PC-9 (cell line): ENCODE data around the gene ANKRD40CL.

Experiments
- EZH2 ChIP-seq: fragments of 200-600 bp; sonication (generic); IDR thresholded peaks from 2 replicates; pipeline ENCODE4 v1.8.0; 2017; ENCODE audit warnings: antibody characterized with exemption, low read depth
- TF ChIP-seq, protein P1 (sequence below): fragments of 200-600 bp; sonication (generic); conservative IDR thresholded peaks from 2 replicates; pipeline ENCODE4 v1.6.1; 2017; ENCODE audit warnings: mixed run types, antibody characterized with exemption, mild to moderate bottlenecking, moderate library complexity

DNA sequence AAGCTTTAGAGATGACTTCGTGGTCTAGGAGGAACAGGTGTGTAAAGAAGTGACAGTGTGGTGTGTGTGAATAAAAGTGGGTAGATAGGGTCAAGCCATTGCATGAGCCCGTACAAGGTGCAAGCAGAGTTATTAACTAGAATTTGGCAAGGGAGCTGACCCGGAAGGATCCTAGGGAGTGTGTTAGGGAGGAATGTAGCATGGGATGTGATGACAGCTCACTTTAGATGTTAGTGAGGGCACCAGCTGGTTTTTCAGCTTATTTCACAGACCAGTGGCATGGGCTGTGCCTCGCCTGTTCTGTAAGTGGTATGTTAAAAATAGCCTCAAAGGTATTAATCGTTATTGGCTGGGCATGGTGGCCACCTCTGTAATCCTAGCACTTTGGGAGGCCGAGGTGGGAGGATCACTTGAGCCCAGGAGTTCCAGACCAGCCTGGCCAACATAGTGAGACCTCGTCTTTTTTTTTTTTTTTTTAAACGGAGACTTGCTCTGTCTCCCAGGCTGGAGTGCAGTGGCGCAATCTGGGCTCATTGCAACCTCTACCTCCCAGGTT is 8.3 kb downstream of the ANKRD40CL start:
- TF ChIP-seq, protein P1, sequence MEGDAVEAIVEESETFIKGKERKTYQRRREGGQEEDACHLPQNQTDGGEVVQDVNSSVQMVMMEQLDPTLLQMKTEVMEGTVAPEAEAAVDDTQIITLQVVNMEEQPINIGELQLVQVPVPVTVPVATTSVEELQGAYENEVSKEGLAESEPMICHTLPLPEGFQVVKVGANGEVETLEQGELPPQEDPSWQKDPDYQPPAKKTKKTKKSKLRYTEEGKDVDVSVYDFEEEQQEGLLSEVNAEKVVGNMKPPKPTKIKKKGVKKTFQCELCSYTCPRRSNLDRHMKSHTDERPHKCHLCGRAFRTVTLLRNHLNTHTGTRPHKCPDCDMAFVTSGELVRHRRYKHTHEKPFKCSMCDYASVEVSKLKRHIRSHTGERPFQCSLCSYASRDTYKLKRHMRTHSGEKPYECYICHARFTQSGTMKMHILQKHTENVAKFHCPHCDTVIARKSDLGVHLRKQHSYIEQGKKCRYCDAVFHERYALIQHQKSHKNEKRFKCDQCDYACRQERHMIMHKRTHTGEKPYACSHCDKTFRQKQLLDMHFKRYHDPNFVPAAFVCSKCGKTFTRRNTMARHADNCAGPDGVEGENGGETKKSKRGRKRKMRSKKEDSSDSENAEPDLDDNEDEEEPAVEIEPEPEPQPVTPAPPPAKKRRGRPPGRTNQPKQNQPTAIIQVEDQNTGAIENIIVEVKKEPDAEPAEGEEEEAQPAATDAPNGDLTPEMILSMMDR, result no peak
- no peak for TF ChIP-seq EZH2
